Keratinocyte (primary cell): ENCODE data around the gene GOLT1A. TPM values are rescaled to one million over a fixed set of nuclear protein-coding genes. Genes with fewer than 3 reads are reported as not detected.
A peak's percentile ranks its signal among the peaks of the same experiment; 100 is the strongest.

ENCODE experiments used
- DNase-seq: peaks from one replicate; pipeline ENCODE4 v3.0.0-alpha.2; 2011; ENCODE audit warnings: low read depth, missing footprints, low spot score
- FAIRE-seq: peaks from 2 replicates; lab custom pipeline; 2011; peaks lifted over from hg19 to GRCh38; lab: Jason Lieb, UNC
- H2AFZ ChIP-seq: 2 replicates; pipeline ENCODE4 v1.6.0; 2012; ENCODE audit warnings: low read length, control low read depth, inconsistent platforms; ENCODE audit not compliant: control insufficient read depth
- H3K27ac ChIP-seq: 2 replicates; pipeline ENCODE4 v1.5.1; 2011; ENCODE audit warnings: low read length; ENCODE audit not compliant: control insufficient read depth, insufficient read depth
- H3K27me3 ChIP-seq: 3 replicates; pipeline ENCODE4 v1.6.0; 2011; ENCODE audit warnings: low read length; ENCODE audit not compliant: control insufficient read depth, insufficient read depth; ENCODE audit errors: extremely low read depth
- H3K36me3 ChIP-seq, 2 experiments: 2 replicates in 1 of 2; 3 replicates in 1 of 2; pipeline ENCODE4 v1.5.1; 2011; ENCODE audit warnings: low read length in 2 of 2, mild to moderate bottlenecking in 1 of 2; ENCODE audit not compliant: control insufficient read depth in 2 of 2, insufficient read depth in 2 of 2; ENCODE audit errors: extremely low read depth in 1 of 2
- H3K4me1 ChIP-seq: 3 replicates; pipeline ENCODE4 v1.5.1; 2011; ENCODE audit warnings: low read length; ENCODE audit not compliant: control insufficient read depth, insufficient read depth; ENCODE audit errors: extremely low read depth
- H3K4me2 ChIP-seq: 3 replicates; pipeline ENCODE4 v1.6.0; 2011; ENCODE audit warnings: low read depth, low read length; ENCODE audit not compliant: control insufficient read depth, insufficient read depth; ENCODE audit errors: extremely low read depth
- H3K4me3 ChIP-seq, 3 experiments: fragments of 200-600 bp in 1 of 3; sonication (generic) in 1 of 3; 2 replicates in 2 of 3; 3 replicates in 1 of 3; pipeline ENCODE4 v1.5.1; 2011 to 2016; ENCODE audit warnings: low read length in 3 of 3, mild to moderate bottlenecking in 3 of 3, control low read depth in 2 of 3, inconsistent platforms in 1 of 3, low read depth in 1 of 3, mixed read lengths in 1 of 3, mixed run types in 1 of 3, moderate library complexity in 1 of 3; ENCODE audit not compliant: control insufficient read depth in 2 of 3, insufficient read depth in 2 of 3; ENCODE audit errors: extremely low read depth in 1 of 3
- H3K79me2 ChIP-seq: 2 replicates; pipeline ENCODE4 v1.6.0; 2012; ENCODE audit warnings: low read length; ENCODE audit not compliant: control insufficient read depth, insufficient read depth
- H3K9ac ChIP-seq: 3 replicates; pipeline ENCODE4 v1.6.0; 2011; ENCODE audit warnings: low read length; ENCODE audit not compliant: control insufficient read depth, insufficient read depth; ENCODE audit errors: extremely low read depth
- H3K9me1 ChIP-seq: 3 replicates; pipeline ENCODE4 v1.6.0; 2011; ENCODE audit warnings: low read length; ENCODE audit not compliant: control insufficient read depth, insufficient read depth; ENCODE audit errors: extremely low read depth
- H3K9me3 ChIP-seq: 2 replicates; pipeline ENCODE4 v1.5.1; 2012; ENCODE audit warnings: low read depth, low read length; ENCODE audit not compliant: control insufficient read depth
- H4K20me1 ChIP-seq: 3 replicates; pipeline ENCODE4 v1.6.0; 2011; ENCODE audit warnings: low read length; ENCODE audit not compliant: control insufficient read depth, insufficient read depth; ENCODE audit errors: extremely low read depth
- EZH2 ChIP-seq: IDR thresholded peaks from one replicate; pipeline ENCODE4 v1.6.1; 2012; ENCODE audit warnings: inconsistent platforms, mild to moderate bottlenecking, low read length, moderate library complexity
- dilution Hi-C: fragments of 300-500 bp; cut with MboI; formaldehyde crosslinking; loops from one replicate; pipeline ENCODE4 v1.7.0; 2020; ENCODE audit warnings: low sequenced_read_pairs; ENCODE audit not compliant: extremely low pct_ligation_motif_present
- polyA plus RNA-seq, 5 experiments: library from polyadenylated mRNA; depleted of rRNA in 3 of 5; stranded (reverse) in 3 of 5; stranded (forward) in 1 of 5; unstranded in 1 of 5; fragments of >200 nt; gene quantifications; 1 replicate in 1 of 5; 2 replicates in 3 of 5; 3 replicates in 1 of 5; pipeline versions ENCODE4 v1.2.1 to v1.2.3, GENCODE V29; 2011 to 2012; ENCODE audit warnings: missing spikeins in 2 of 5, low read depth in 1 of 5, low replicate concordance in 1 of 5
- TF ChIP-seq, protein P1 (sequence below), 3 experiments: IDR thresholded peaks in 1 of 3; conservative IDR thresholded peaks in 1 of 3; optimal IDR thresholded peaks in 1 of 3; 2 replicates in 2 of 3; 3 replicates in 1 of 3; pipeline versions ENCODE3 to v1.5.1; 2011; ENCODE audit warnings: low read length in 3 of 3, mild to moderate bottlenecking in 3 of 3, moderate library complexity in 2 of 3, control low read depth in 1 of 3, inconsistent platforms in 1 of 3; ENCODE audit not compliant: insufficient read depth in 2 of 3; ENCODE audit errors: extremely low read depth in 1 of 3

The GOLT1A gene
- polyA plus RNA-seq, 1 donor (not counting 4 experiments of a cell fraction or from before 2014, with no cell fraction given), result 0.46 TPM

DNA sequence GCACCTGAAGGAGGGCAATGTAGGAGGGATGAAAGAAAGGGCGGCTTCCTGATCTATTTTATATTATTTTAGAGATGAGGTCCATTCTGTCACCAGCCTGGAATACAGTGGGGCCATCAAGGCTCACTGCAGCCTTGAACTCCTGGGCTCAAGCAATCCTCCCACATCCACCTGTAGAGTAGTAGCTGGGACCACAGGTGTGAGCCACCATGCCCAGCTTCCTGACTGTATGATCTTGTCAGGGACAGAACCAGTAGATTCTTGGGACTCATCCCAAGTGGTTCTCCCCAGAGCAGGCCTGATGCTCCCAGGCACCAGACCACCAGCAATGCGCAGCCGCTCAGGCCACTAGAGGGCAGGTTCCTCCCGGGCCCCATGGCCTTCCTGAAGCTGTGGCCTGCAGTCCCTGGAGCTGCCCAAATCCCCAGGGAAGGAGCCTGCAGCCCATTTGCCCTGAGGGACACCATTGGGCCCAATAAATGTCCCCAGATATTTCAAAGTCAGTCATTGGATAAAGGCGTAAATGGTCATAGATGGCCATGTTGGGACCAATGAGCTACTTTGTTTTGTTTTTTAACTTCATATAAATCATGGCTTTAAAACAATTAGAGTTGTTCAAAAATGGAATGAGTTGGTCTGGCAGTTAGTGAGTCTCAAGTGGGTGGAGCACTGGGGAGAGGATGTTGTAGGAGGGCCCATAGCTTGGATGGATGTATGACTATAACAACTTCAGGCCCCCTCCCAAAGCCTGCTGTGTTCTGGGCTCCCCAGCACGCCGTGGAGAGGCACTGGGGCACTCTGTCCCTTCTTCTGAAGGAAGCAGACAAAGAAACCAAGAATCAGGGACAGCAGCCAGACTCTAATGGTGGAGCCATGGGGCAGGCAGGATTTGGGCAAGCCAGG lies 44.7 kb upstream of the GOLT1A start:
- Histone ChIP-seq H3K79me2 (no peaks in the 10 kb centered on the region), H3K4me3 (no peak overlapping the region), H3K9me3 (no peaks in the 10 kb centered on the region), H4K20me1 (no peaks in the 10 kb centered on the region), H3K9me1 (no peaks in the 10 kb centered on the region), H3K4me2 (no peak overlapping the region), H3K9ac (no peak overlapping the region), H2AFZ (no peak overlapping the region), H3K27ac (no peak overlapping the region), H3K36me3 (peaks cover 0 to 4% of the 10 kb centered on the region in 2 experiments), H3K4me1 (no peaks in the 10 kb centered on the region), H3K27me3 (no peaks in the 10 kb centered on the region)
- FAIRE-seq (no peak), DNase-seq (no peak)
- dilution Hi-C loops, result no loop called here
- TF ChIP-seq, protein P1, sequence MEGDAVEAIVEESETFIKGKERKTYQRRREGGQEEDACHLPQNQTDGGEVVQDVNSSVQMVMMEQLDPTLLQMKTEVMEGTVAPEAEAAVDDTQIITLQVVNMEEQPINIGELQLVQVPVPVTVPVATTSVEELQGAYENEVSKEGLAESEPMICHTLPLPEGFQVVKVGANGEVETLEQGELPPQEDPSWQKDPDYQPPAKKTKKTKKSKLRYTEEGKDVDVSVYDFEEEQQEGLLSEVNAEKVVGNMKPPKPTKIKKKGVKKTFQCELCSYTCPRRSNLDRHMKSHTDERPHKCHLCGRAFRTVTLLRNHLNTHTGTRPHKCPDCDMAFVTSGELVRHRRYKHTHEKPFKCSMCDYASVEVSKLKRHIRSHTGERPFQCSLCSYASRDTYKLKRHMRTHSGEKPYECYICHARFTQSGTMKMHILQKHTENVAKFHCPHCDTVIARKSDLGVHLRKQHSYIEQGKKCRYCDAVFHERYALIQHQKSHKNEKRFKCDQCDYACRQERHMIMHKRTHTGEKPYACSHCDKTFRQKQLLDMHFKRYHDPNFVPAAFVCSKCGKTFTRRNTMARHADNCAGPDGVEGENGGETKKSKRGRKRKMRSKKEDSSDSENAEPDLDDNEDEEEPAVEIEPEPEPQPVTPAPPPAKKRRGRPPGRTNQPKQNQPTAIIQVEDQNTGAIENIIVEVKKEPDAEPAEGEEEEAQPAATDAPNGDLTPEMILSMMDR (optimal IDR thresholded peaks at IDR 0.05 in 1 of 3, IDR thresholded peaks at IDR 0.05 in 1 of 3, conservative IDR thresholded peaks at IDR 0.05 in 1 of 3; ENCODE audit: extremely low read depth in 1 of 3, insufficient read depth in 2 of 3, low read length in 3 of 3), result peak; percentile 76 to 88 (median 83)
- TF ChIP-seq EZH2, result no peak

GRCh38 chr1:204257446-204257845 lies 43.7 kb upstream of the GOLT1A start:
- Histone ChIP-seq H3K36me3 (peaks cover 0 to 4% of the 10 kb centered on the region in 2 experiments), H3K79me2 (no peaks in the 10 kb centered on the region), H3K4me1 (no peaks in the 10 kb centered on the region), H3K9ac (no peak overlapping the region), H3K27ac (no peak overlapping the region), H3K9me3 (no peaks in the 10 kb centered on the region), H2AFZ (no peak overlapping the region), H3K4me2 (no peak overlapping the region), H3K9me1 (no peaks in the 10 kb centered on the region), H3K27me3 (no peaks in the 10 kb centered on the region), H4K20me1 (no peaks in the 10 kb centered on the region), H3K4me3 (no peak overlapping the region)
- no peak for FAIRE-seq
- DNase-seq, result no peak
- TF ChIP-seq, protein P1 (optimal IDR thresholded peaks at IDR 0.05 in 1 of 3, IDR thresholded peaks at IDR 0.05 in 1 of 3, conservative IDR thresholded peaks at IDR 0.05 in 1 of 3; ENCODE audit: extremely low read depth in 1 of 3, insufficient read depth in 2 of 3, low read length in 3 of 3), result no peak
- TF ChIP-seq EZH2, result no peak
- dilution Hi-C loops, result no loop called here
